Mesothelial cell of epicardium (in vitro differentiated cells): Measurements from ENCODE around the gene ZBTB48. TPM values are rescaled to one million over a fixed set of nuclear protein-coding genes. Genes with fewer than 3 reads are reported as not detected.

Experiments
- DNase-seq, 2 experiments: peaks; one replicate each; pipeline ENCODE4 v3.0.0; 2021; ENCODE audit warnings: low spot score in 2 of 2; ENCODE audit not compliant: unreplicated experiment in 2 of 2
- H3K27ac Mint-ChIP-seq: 2 replicates; pipeline ENCODE4 v1.8.0; 2021; ENCODE audit warnings: mixed read lengths
- H3K27me3 Mint-ChIP-seq: 2 replicates; pipeline ENCODE4 v1.8.0; 2021; ENCODE audit warnings: low read depth, mixed read lengths
- H3K36me3 Mint-ChIP-seq: 2 replicates; pipeline ENCODE4 v1.8.0; 2021; ENCODE audit warnings: mixed read lengths
- H3K4me1 Mint-ChIP-seq: 2 replicates; pipeline ENCODE4 v1.8.0; 2021; ENCODE audit warnings: mixed read lengths
- H3K4me3 Mint-ChIP-seq: 2 replicates; pipeline ENCODE4 v1.8.0; 2021; ENCODE audit warnings: mild to moderate bottlenecking, moderate library complexity, mixed read lengths
- H3K9me3 Mint-ChIP-seq: 2 replicates; pipeline ENCODE4 v1.8.0; 2021; ENCODE audit warnings: mixed read lengths
- CTCF ChIP-seq: fragments of 200-600 bp; sonication (generic); IDR thresholded peaks from one replicate; pipeline ENCODE4 v1.5.0; 2021; ENCODE audit warnings: antibody characterized with exemption; ENCODE audit not compliant: unreplicated experiment
- total RNA-seq: library from RNA; stranded (reverse); gene quantifications from 3 replicates; pipeline ENCODE4 v1.2.1, GENCODE V29; 2021

ZBTB48 gene
- 33.6 to 41.5 TPM (median 33.8 TPM) in 3 replicates for total RNA-seq

- H3K4me3 Mint-ChIP-seq = peak within 1 kb of the TSS; percentile 94
- H3K9me3 Mint-ChIP-seq = no peaks in the 10 kb centered on the region
- peak within 1 kb of the TSS; percentile 97 for H3K27ac Mint-ChIP-seq
- DNase-seq = peak; percentile 99
- TF ChIP-seq CTCF = no peak
- peaks cover 21% of the 10 kb centered on the region for H3K4me1 Mint-ChIP-seq
- no peaks in the 10 kb centered on the region for H3K36me3 Mint-ChIP-seq
- H3K27me3 Mint-ChIP-seq = no peaks in the 10 kb centered on the region
Observed at GRCh38 chr1:6579374-6580118, at the start of gene ZBTB48. Gene ZBTB48 (plus strand): TSS chr1:6579994. CDS start chr1:6580610, 616 bp downstream.

DNA sequence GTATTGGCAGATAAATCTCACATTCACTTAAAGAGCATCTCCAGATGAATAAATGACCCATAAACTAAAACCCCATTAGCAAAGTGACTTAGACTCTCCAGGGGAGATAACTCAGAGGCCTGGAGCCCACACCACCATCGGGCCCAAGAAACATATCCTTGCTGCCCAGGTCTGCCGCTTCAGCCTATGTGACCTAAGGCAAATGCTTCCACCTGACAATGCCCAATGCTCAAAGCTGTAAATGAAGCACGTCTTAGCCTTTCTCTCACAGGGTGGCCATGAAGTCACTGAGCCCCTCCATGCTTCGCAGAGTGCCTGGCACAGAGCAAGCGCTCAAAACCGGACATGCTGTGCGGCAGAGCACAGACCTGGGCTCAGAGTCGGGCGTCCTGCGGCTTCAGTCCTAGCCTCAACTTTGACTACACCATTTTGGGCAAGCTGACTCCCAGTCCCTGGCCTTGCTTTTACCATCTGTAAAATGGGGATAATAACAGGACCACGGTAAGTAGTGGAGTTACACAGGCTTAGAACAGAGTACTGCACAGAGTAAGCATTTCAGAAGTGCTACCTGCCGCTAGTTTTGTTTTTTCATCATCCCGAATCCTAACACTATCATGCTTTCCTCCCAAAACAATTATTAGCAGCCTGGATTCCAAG lies 49.2 kb upstream of the ZBTB48 start:
- Mint-ChIP-seq H3K4me3 (no peak overlapping the region), H3K27me3 (no peaks in the 10 kb centered on the region), H3K36me3 (peaks cover 49% of the 10 kb centered on the region), H3K9me3 (no peaks in the 10 kb centered on the region), H3K4me1 (no peaks in the 10 kb centered on the region), H3K27ac (no peak overlapping the region)
- TF ChIP-seq CTCF = no peak
- DNase-seq = no peak

GRCh38 chr1:6531996-6532395 lies 47.8 kb upstream of the ZBTB48 start:
- Mint-ChIP-seq H3K4me1 (no peaks in the 10 kb centered on the region), H3K27ac (no peak overlapping the region), H3K4me3 (no peak overlapping the region), H3K9me3 (no peaks in the 10 kb centered on the region), H3K36me3 (peaks cover 39% of the 10 kb centered on the region), H3K27me3 (no peaks in the 10 kb centered on the region)
- no peak for TF ChIP-seq CTCF
- no peak for DNase-seq

GRCh38 chr1:6534248-6534822 lies 45.5 kb upstream of the ZBTB48 start:
- Mint-ChIP-seq H3K9me3 (no peaks in the 10 kb centered on the region), H3K27ac (no peak overlapping the region), H3K36me3 (peaks cover 36% of the 10 kb centered on the region), H3K27me3 (no peaks in the 10 kb centered on the region), H3K4me3 (no peak overlapping the region), H3K4me1 (no peaks in the 10 kb centered on the region)
- DNase-seq = no peak
- TF ChIP-seq CTCF = no peak

GRCh38 chr1:6535214-6535613 lies 44.6 kb upstream of the ZBTB48 start:
- Mint-ChIP-seq H3K27ac (no peak overlapping the region), H3K27me3 (no peaks in the 10 kb centered on the region), H3K4me3 (no peak overlapping the region), H3K9me3 (no peaks in the 10 kb centered on the region), H3K36me3 (peaks cover 39% of the 10 kb centered on the region), H3K4me1 (no peaks in the 10 kb centered on the region)
- no peak for DNase-seq
- no peak for TF ChIP-seq CTCF
